DMS114 treated with DMSO at 0.1 percent for 48 hours (cell line): ENCODE data around the gene TPD52L2.
"Not testable (repeated sequence)": the region's sequence is repeated elsewhere in the genome, so short reads cannot be mapped to it uniquely, and the experiment has no call there.

ENCODE experiments used
- DNase-seq: peaks from one replicate; lab custom pipeline; 2025; ENCODE audit not compliant: unreplicated experiment; lab: John Stamatoyannopoulos, UW

Gene TPD52L2

GRCh38 chr20:63895202-63895951 is 30.3 kb downstream of the TPD52L2 start:
- no peak for DNase-seq

- DNase-seq = no peak
These were observed 30.8 kb downstream of the TPD52L2 start for GRCh38 chr20:63895952-63896263.

- DNase-seq = no peak
These were observed 31.4 kb downstream of the TPD52L2 start for GRCh38 chr20:63896264-63897105.

GRCh38 chr20:63897978-63898561 is 33.0 kb downstream of the TPD52L2 start:
- no peak for DNase-seq

GRCh38 chr20:63898882-63899558 is 34.0 kb downstream of the TPD52L2 start:
- no peak for DNase-seq

GRCh38 chr20:63900413-63900812 is 35.3 kb downstream of the TPD52L2 start:
- DNase-seq = no peak

GRCh38 chr20:63903796-63904561 is 38.9 kb downstream of the TPD52L2 start:
- DNase-seq = no peak

- no peak for DNase-seq
These were observed 43.1 kb downstream of the TPD52L2 start for GRCh38 chr20:63908008-63908682.

GRCh38 chr20:63911176-63911575 is 46.1 kb downstream of the TPD52L2 start:
- DNase-seq = no peak

- no peak for DNase-seq
These were observed 48.7 kb downstream of the TPD52L2 start for GRCh38 chr20:63913768-63914167.

- DNase-seq = no peak
These were observed 50.4 kb downstream of the TPD52L2 start for GRCh38 chr20:63915471-63915870.

GRCh38 chr20:63916371-63916939 is 51.4 kb downstream of the TPD52L2 start:
- DNase-seq = not testable (repeated sequence)

- no peak for DNase-seq
These were observed 52.7 kb downstream of the TPD52L2 start for GRCh38 chr20:63917811-63918210.

- no peak for DNase-seq
These were observed 54.1 kb downstream of the TPD52L2 start for GRCh38 chr20:63919130-63919529.

GRCh38 chr20:63920226-63920625 is 55.2 kb downstream of the TPD52L2 start:
- DNase-seq = no peak

- DNase-seq = no peak
These were observed 58.6 kb downstream of the TPD52L2 start for GRCh38 chr20:63923651-63924050.

- no peak for DNase-seq
These were observed 59.2 kb downstream of the TPD52L2 start for GRCh38 chr20:63924241-63924640.

- no peak for DNase-seq
These were observed 61.2 kb downstream of the TPD52L2 start for GRCh38 chr20:63926298-63926697.

GRCh38 chr20:63929071-63929470 is 64.0 kb downstream of the TPD52L2 start:
- DNase-seq = no peak

GRCh38 chr20:63929473-63929883 is 64.4 kb downstream of the TPD52L2 start:
- not testable (repeated sequence) for DNase-seq
